KMS-11 (cell line): ENCODE measurements around the gene TENM4.

ENCODE experiments used
- H2AFZ ChIP-seq: fragments of 200-600 bp; sonication (generic); 2 replicates; pipeline ENCODE4 v1.6.1; 2016; ENCODE audit warnings: antibody characterized with exemption, mixed run types, low read depth
- H3K27ac ChIP-seq: fragments of 200-600 bp; sonication (generic); 2 replicates; pipeline ENCODE4 v1.6.1; 2016; ENCODE audit warnings: mild to moderate bottlenecking, mixed run types
- H3K27me3 ChIP-seq: fragments of 200-600 bp; sonication (generic); 2 replicates; pipeline ENCODE4 v1.6.1; 2017; ENCODE audit warnings: mild to moderate bottlenecking, low read depth, mixed run types, moderate library complexity; ENCODE audit not compliant: insufficient read depth
- H3K36me3 ChIP-seq: fragments of 200-600 bp; sonication (generic); 2 replicates; pipeline ENCODE4 v1.6.1; 2017; ENCODE audit warnings: mild to moderate bottlenecking, mixed run types; ENCODE audit not compliant: insufficient read depth
- H3K4me1 ChIP-seq: fragments of 200-600 bp; sonication (generic); 2 replicates; pipeline ENCODE4 v1.6.1; 2016; ENCODE audit warnings: mild to moderate bottlenecking, low read depth, mixed run types; ENCODE audit not compliant: poor library complexity, severe bottlenecking
- H3K4me2 ChIP-seq: fragments of 200-600 bp; sonication (generic); 2 replicates; pipeline ENCODE4 v1.7.0; 2016; ENCODE audit warnings: mild to moderate bottlenecking, mixed run types
- H3K4me3 ChIP-seq: fragments of 200-600 bp; sonication (generic); IDR thresholded peaks from 2 replicates; pipeline ENCODE4 v1.6.1; 2017; ENCODE audit warnings: low read depth, low read length, mixed read lengths; ENCODE audit not compliant: insufficient read depth
- H3K79me2 ChIP-seq: fragments of 200-600 bp; sonication (generic); 2 replicates; pipeline ENCODE4 v1.6.1; 2016; ENCODE audit warnings: low read depth, mixed run types; ENCODE audit not compliant: insufficient read depth
- H3K9ac ChIP-seq: fragments of 200-600 bp; sonication (generic); 2 replicates; pipeline ENCODE4 v1.6.1; 2016; ENCODE audit warnings: mild to moderate bottlenecking, mixed run types
- H4K20me1 ChIP-seq: fragments of 200-600 bp; sonication (generic); 2 replicates; pipeline ENCODE4 v1.6.1; 2016; ENCODE audit warnings: mild to moderate bottlenecking, mixed run types; ENCODE audit not compliant: insufficient read depth
- CTCF ChIP-seq: fragments of 200-600 bp; sonication (generic); conservative IDR thresholded peaks from 2 replicates; pipeline ENCODE4 v1.6.1; 2017; ENCODE audit warnings: low read depth, mild to moderate bottlenecking, antibody characterized with exemption, low read length, moderate library complexity, mixed read lengths

TENM4 gene

GRCh38 chr11:78812513-78813293, 628.1 kb downstream of the TENM4 start:
- no peaks in the 10 kb centered on the region for H3K36me3 ChIP-seq
- H3K9ac ChIP-seq, result no peak overlapping the region
- H3K27me3 ChIP-seq, result no peaks in the 10 kb centered on the region
- no peaks in the 10 kb centered on the region for H4K20me1 ChIP-seq
- H3K4me1 ChIP-seq, result no peaks in the 10 kb centered on the region
- H3K27ac ChIP-seq, result no peak overlapping the region
- H3K4me3 ChIP-seq, result no peak overlapping the region
- no peak for TF ChIP-seq CTCF
- H3K4me2 ChIP-seq, result no peak overlapping the region
- H3K79me2 ChIP-seq, result no peaks in the 10 kb centered on the region
- no peak overlapping the region for H2AFZ ChIP-seq

- Histone ChIP-seq H3K27ac (no peak overlapping the region), H3K4me1 (no peaks in the 10 kb centered on the region), H3K27me3 (no peaks in the 10 kb centered on the region), H3K79me2 (no peaks in the 10 kb centered on the region), H3K9ac (no peak overlapping the region), H3K36me3 (no peaks in the 10 kb centered on the region), H3K4me2 (no peak overlapping the region), H3K4me3 (no peak overlapping the region), H2AFZ (no peak overlapping the region), H4K20me1 (no peaks in the 10 kb centered on the region)
- no peak for TF ChIP-seq CTCF
Observed at GRCh38 chr11:78810559-78811009, 630.2 kb downstream of the TENM4 start.

- Histone ChIP-seq H3K4me1 (no peaks in the 10 kb centered on the region), H3K4me3 (no peak overlapping the region), H2AFZ (no peak overlapping the region), H3K27me3 (no peaks in the 10 kb centered on the region), H3K36me3 (no peaks in the 10 kb centered on the region), H3K4me2 (no peak overlapping the region), H3K27ac (no peak overlapping the region), H3K79me2 (no peaks in the 10 kb centered on the region), H4K20me1 (no peaks in the 10 kb centered on the region), H3K9ac (no peak overlapping the region)
- TF ChIP-seq CTCF, result no peak
Observed at GRCh38 chr11:78809931-78810541, 630.8 kb downstream of the TENM4 start.

- H3K4me2 ChIP-seq, result no peak overlapping the region
- no peak for TF ChIP-seq CTCF
- no peaks in the 10 kb centered on the region for H3K27me3 ChIP-seq
- H3K9ac ChIP-seq, result no peak overlapping the region
- H3K4me1 ChIP-seq, result no peaks in the 10 kb centered on the region
- H2AFZ ChIP-seq, result no peak overlapping the region
- H3K4me3 ChIP-seq, result no peak overlapping the region
- no peaks in the 10 kb centered on the region for H4K20me1 ChIP-seq
- H3K36me3 ChIP-seq, result no peaks in the 10 kb centered on the region
- H3K79me2 ChIP-seq, result no peaks in the 10 kb centered on the region
- H3K27ac ChIP-seq, result no peak overlapping the region
Observed at GRCh38 chr11:78808923-78809322, 631.9 kb downstream of the TENM4 start.
